Liver (tissue), 9 donors: Measurements from ENCODE around the gene CALY. TPM values are rescaled to one million over a fixed set of nuclear protein-coding genes. Genes with fewer than 3 reads are reported as not detected.

ENCODE experiments used
- DNase-seq: peaks from one replicate; pipeline ENCODE4 v3.0.0-alpha.2; 2017; ENCODE audit warnings: low spot score
- H3K27ac ChIP-seq, 2 donors: one replicate each; pipeline ENCODE4 v1.7.0; 2013; ENCODE audit warnings: inconsistent platforms in 2 of 2, low read length in 2 of 2, control low read depth in 1 of 2, low read depth in 1 of 2, mild to moderate bottlenecking in 1 of 2
- H3K27me3 ChIP-seq, 4 donors: one replicate each; pipeline versions ENCODE4 v1.6.1 to v1.7.0; 2013; ENCODE audit warnings: low read length in 3 of 4, inconsistent platforms in 1 of 4, mild to moderate bottlenecking in 1 of 4, moderate library complexity in 1 of 4; ENCODE audit not compliant: control insufficient read depth in 4 of 4, insufficient read depth in 4 of 4
- H3K36me3 ChIP-seq, 4 donors: one replicate each; pipeline versions ENCODE4 v1.6.1 to v1.7.0; 2013; ENCODE audit warnings: low read length in 3 of 4, mild to moderate bottlenecking in 3 of 4, low read depth in 1 of 4, moderate library complexity in 1 of 4; ENCODE audit not compliant: control insufficient read depth in 4 of 4, insufficient read depth in 3 of 4
- H3K4me1 ChIP-seq, 4 donors: one replicate each; pipeline versions ENCODE4 v1.6.1 to v1.7.0; 2013; ENCODE audit warnings: low read length in 3 of 4, mild to moderate bottlenecking in 3 of 4, moderate library complexity in 1 of 4; ENCODE audit not compliant: control insufficient read depth in 4 of 4, insufficient read depth in 4 of 4
- H3K4me3 ChIP-seq, 3 donors: one replicate each; pipeline versions ENCODE4 v1.6.1 to v1.7.0; 2013; ENCODE audit warnings: low read length in 3 of 3, control low read depth in 1 of 3, low read depth in 1 of 3, mild to moderate bottlenecking in 1 of 3
- H3K9ac ChIP-seq, 2 donors: one replicate each; pipeline ENCODE4 v1.7.0; 2013; ENCODE audit warnings: low read length in 2 of 2, mild to moderate bottlenecking in 2 of 2, moderate library complexity in 2 of 2, control low read depth in 1 of 2, low read depth in 1 of 2
- H3K9me3 ChIP-seq, 4 donors: one replicate each; pipeline versions ENCODE4 v1.6.1 to v1.7.0; 2013; ENCODE audit warnings: low read length in 3 of 4; ENCODE audit not compliant: control insufficient read depth in 4 of 4
- EGR1 ChIP-seq, 2 donors: IDR thresholded peaks; 2 replicates each; pipeline ENCODE4 v1.6.1; 2016 to 2018; ENCODE audit warnings: antibody characterized with exemption in 2 of 2, low read depth in 2 of 2
- FOXA1 ChIP-seq: IDR thresholded peaks from 2 replicates; pipeline ENCODE4 v1.6.1; 2016; ENCODE audit warnings: antibody characterized with exemption
- FOXA2 ChIP-seq: IDR thresholded peaks from 2 replicates; pipeline ENCODE4 v1.6.1; 2016; ENCODE audit warnings: antibody characterized with exemption
- GABPA ChIP-seq, 2 donors: IDR thresholded peaks in 1 of 2; conservative IDR thresholded peaks in 1 of 2; 2 replicates each; pipeline ENCODE4 v1.6.1; 2016; ENCODE audit warnings: antibody characterized with exemption in 2 of 2, mild to moderate bottlenecking in 1 of 2, moderate library complexity in 1 of 2
- HNF4A ChIP-seq, 2 donors: conservative IDR thresholded peaks; 2 replicates each; pipeline ENCODE4 v1.6.1; 2016; ENCODE audit warnings: antibody characterized with exemption in 2 of 2, mild to moderate bottlenecking in 2 of 2
- HNF4G ChIP-seq: IDR thresholded peaks from 2 replicates; pipeline ENCODE4 v1.6.1; 2016; ENCODE audit warnings: antibody characterized with exemption
- JUND ChIP-seq, 2 donors: IDR thresholded peaks; 2 replicates each; pipeline ENCODE4 v1.6.1; 2016; ENCODE audit warnings: antibody characterized with exemption in 2 of 2
- NR2F2 ChIP-seq: IDR thresholded peaks from 2 replicates; pipeline ENCODE4 v1.6.1; 2016; ENCODE audit warnings: antibody characterized with exemption
- RAD21 ChIP-seq, 2 donors: IDR thresholded peaks; 2 replicates each; pipeline ENCODE4 v1.6.1; 2016; ENCODE audit warnings: antibody characterized with exemption in 2 of 2, mild to moderate bottlenecking in 2 of 2
- RXRA ChIP-seq, 2 donors: IDR thresholded peaks; 2 replicates each; pipeline ENCODE4 v1.6.1; 2017 to 2018; ENCODE audit warnings: antibody characterized with exemption in 2 of 2, mild to moderate bottlenecking in 1 of 2
- SP1 ChIP-seq: IDR thresholded peaks from 2 replicates; pipeline ENCODE4 v1.6.1; 2018; ENCODE audit warnings: antibody characterized with exemption, mild to moderate bottlenecking
- TAF1 ChIP-seq: conservative IDR thresholded peaks from 2 replicates; pipeline ENCODE4 v1.6.1; 2016; ENCODE audit warnings: antibody characterized with exemption, mild to moderate bottlenecking
- YY1 ChIP-seq: IDR thresholded peaks from 2 replicates; pipeline ENCODE4 v1.6.1; 2016; ENCODE audit warnings: antibody characterized with exemption, mild to moderate bottlenecking
- WGBS: extraction: QIAGEN DNeasy Blood & Tissue Kit; methylation state at CpG from one replicate; pipeline ENCODE4 v1.1.7; 2013; 5-methylcytosine and 5-hydroxymethylcytosine counted together
- polyA plus RNA-seq, 2 donors: library from polyadenylated mRNA; stranded (reverse) in 1 of 2; unstranded in 1 of 2; fragments of 200-250 nt in 1 of 2; fragments of >200 nt in 1 of 2; fragmentation: Nextera tagmentation in 1 of 2; extraction: Ambion mirVana in 1 of 2; gene quantifications; one replicate each; pipeline versions ENCODE4 v1.2.1 to v1.2.3, GENCODE V29; 2013 to 2015
- total RNA-seq, 2 donors: library from RNA; depleted of rRNA; stranded (reverse); fragments of >200 nt; gene quantifications; one replicate each; pipeline ENCODE4 v1.2.3, GENCODE V29; 2014
- TF ChIP-seq, protein P1 (sequence below): IDR thresholded peaks from 2 replicates; pipeline ENCODE4 v1.6.1; 2016; ENCODE audit warnings: antibody characterized with exemption, mild to moderate bottlenecking
- TF ChIP-seq, protein P2 (sequence below): IDR thresholded peaks from 2 replicates; pipeline ENCODE4 v1.6.1; 2016; ENCODE audit warnings: antibody characterized with exemption
- TF ChIP-seq, protein P3 (sequence below): IDR thresholded peaks from 2 replicates; pipeline ENCODE4 v1.6.1; 2016; ENCODE audit warnings: antibody characterized with exemption
- donor health status: healthy.
- donor health status: healthy.
- donor health status: healthy.
- donor health status: healthy.
- donor health status: healthy.

CALY gene
- total and polyA plus RNA-seq, 4 donors = 0.07 TPM; not detected in 3

- TF ChIP-seq HNF4G = no peak
- no peak for TF ChIP-seq FOXA2
- TF ChIP-seq RXRA (IDR thresholded peaks at IDR 0.05) = no peak
- no peak for TF ChIP-seq FOXA1
- TF ChIP-seq, protein P1, sequence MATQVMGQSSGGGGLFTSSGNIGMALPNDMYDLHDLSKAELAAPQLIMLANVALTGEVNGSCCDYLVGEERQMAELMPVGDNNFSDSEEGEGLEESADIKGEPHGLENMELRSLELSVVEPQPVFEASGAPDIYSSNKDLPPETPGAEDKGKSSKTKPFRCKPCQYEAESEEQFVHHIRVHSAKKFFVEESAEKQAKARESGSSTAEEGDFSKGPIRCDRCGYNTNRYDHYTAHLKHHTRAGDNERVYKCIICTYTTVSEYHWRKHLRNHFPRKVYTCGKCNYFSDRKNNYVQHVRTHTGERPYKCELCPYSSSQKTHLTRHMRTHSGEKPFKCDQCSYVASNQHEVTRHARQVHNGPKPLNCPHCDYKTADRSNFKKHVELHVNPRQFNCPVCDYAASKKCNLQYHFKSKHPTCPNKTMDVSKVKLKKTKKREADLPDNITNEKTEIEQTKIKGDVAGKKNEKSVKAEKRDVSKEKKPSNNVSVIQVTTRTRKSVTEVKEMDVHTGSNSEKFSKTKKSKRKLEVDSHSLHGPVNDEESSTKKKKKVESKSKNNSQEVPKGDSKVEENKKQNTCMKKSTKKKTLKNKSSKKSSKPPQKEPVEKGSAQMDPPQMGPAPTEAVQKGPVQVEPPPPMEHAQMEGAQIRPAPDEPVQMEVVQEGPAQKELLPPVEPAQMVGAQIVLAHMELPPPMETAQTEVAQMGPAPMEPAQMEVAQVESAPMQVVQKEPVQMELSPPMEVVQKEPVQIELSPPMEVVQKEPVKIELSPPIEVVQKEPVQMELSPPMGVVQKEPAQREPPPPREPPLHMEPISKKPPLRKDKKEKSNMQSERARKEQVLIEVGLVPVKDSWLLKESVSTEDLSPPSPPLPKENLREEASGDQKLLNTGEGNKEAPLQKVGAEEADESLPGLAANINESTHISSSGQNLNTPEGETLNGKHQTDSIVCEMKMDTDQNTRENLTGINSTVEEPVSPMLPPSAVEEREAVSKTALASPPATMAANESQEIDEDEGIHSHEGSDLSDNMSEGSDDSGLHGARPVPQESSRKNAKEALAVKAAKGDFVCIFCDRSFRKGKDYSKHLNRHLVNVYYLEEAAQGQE = no peak
- TF ChIP-seq RAD21 (IDR thresholded peaks at IDR 0.05) = no peak
- TF ChIP-seq, protein P2, sequence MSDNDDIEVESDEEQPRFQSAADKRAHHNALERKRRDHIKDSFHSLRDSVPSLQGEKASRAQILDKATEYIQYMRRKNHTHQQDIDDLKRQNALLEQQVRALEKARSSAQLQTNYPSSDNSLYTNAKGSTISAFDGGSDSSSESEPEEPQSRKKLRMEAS = no peak
- TF ChIP-seq, protein P3, sequence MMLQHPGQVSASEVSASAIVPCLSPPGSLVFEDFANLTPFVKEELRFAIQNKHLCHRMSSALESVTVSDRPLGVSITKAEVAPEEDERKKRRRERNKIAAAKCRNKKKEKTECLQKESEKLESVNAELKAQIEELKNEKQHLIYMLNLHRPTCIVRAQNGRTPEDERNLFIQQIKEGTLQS = no peak
- no peak for TF ChIP-seq GABPA (IDR thresholded peaks at IDR 0.05 in 1 of 2, conservative IDR thresholded peaks at IDR 0.05 in 1 of 2)
- TF ChIP-seq SP1 = no peak
- TF ChIP-seq TAF1 = no peak
- no peak for TF ChIP-seq HNF4A (conservative IDR thresholded peaks at IDR 0.05)
- TF ChIP-seq NR2F2 = no peak
- TF ChIP-seq EGR1 (IDR thresholded peaks at IDR 0.05; ENCODE audit: low read depth in 2 of 2) = no peak
- DNase-seq = no peak
These were observed 9.7 kb upstream of the CALY start for GRCh38 chr10:133346413-133346812.

GRCh38 chr10:133344236-133344635 is 7.5 kb upstream of the CALY start:
- H3K9me3 ChIP-seq = no peaks in the 10 kb centered on the region
- H3K9ac ChIP-seq = no peak overlapping the region
- TF ChIP-seq, protein P1 = no peak
- TF ChIP-seq, protein P2 = no peak
- no peak for TF ChIP-seq YY1
- TF ChIP-seq HNF4G = no peak
- no peak for TF ChIP-seq FOXA2
- TF ChIP-seq TAF1 = no peak
- TF ChIP-seq JUND (IDR thresholded peaks at IDR 0.05) = no peak
- no peak for TF ChIP-seq NR2F2
- TF ChIP-seq, protein P3 = no peak
- TF ChIP-seq SP1 = no peak
- TF ChIP-seq EGR1 (IDR thresholded peaks at IDR 0.05; ENCODE audit: low read depth in 2 of 2) = no peak
- TF ChIP-seq RAD21 (IDR thresholded peaks at IDR 0.05) = no peak
- TF ChIP-seq FOXA1 = no peak
- TF ChIP-seq HNF4A (conservative IDR thresholded peaks at IDR 0.05) = no peak
- no peaks in the 10 kb centered on the region for H3K36me3 ChIP-seq
- H3K4me3 ChIP-seq = no peak overlapping the region
- H3K27ac ChIP-seq = no peak overlapping the region
- peaks cover 1 to 27% (median 16%) of the 10 kb centered on the region in 4 donors for H3K4me1 ChIP-seq
- 69% methylated on average over 5 of the region's 5 CpGs for WGBS
- DNase-seq = no peak
- H3K27me3 ChIP-seq = peaks cover 0 to 2% (median 0%) of the 10 kb centered on the region in 4 donors

More at GRCh38 chr10:133346413-133346812, 9.7 kb upstream of the CALY start:
- H3K9me3 ChIP-seq = no peaks in the 10 kb centered on the region
- WGBS = 60% methylated on average over 11 of the region's 11 CpGs
- no peaks in the 10 kb centered on the region for H3K27me3 ChIP-seq
- H3K36me3 ChIP-seq = no peaks in the 10 kb centered on the region
- no peak overlapping the region for H3K4me3 ChIP-seq
- peaks cover 20 to 49% (median 33%) of the 10 kb centered on the region in 4 donors for H3K4me1 ChIP-seq
- H3K9ac ChIP-seq = no peak overlapping the region
- H3K27ac ChIP-seq = no peak overlapping the region
